H9 (cell line): Measurements from ENCODE around the gene LRRFIP1. TPM values are rescaled to one million over a fixed set of nuclear protein-coding genes. Genes with fewer than 3 reads are reported as not detected.

Experiments used
- DNase-seq: peaks from one replicate; pipeline ENCODE4 v3.0.0-alpha.2; 2017
- H2AFZ ChIP-seq: one replicate; pipeline ENCODE4 v1.6.1; 2013; ENCODE audit warnings: mild to moderate bottlenecking, low read length, control low read depth, moderate library complexity
- H2AK5ac ChIP-seq: 2 replicates; pipeline ENCODE4 v1.6.1; 2013; ENCODE audit warnings: low read length, control low read depth, mixed read lengths; ENCODE audit not compliant: insufficient read length
- H2BK120ac ChIP-seq: one replicate; pipeline ENCODE4 v1.6.1; 2013; ENCODE audit warnings: low read depth, mild to moderate bottlenecking, low read length, control low read depth, inconsistent platforms; ENCODE audit not compliant: poor library complexity, severe bottlenecking
- H2BK12ac ChIP-seq: 2 replicates; pipeline ENCODE4 v1.6.1; 2013; ENCODE audit warnings: low read length, control low read depth, mixed read lengths, low read depth; ENCODE audit not compliant: insufficient read length
- H2BK15ac ChIP-seq: 2 replicates; pipeline ENCODE4 v1.6.1; 2013; ENCODE audit warnings: low read depth, low read length, control low read depth
- H2BK20ac ChIP-seq: one replicate; pipeline ENCODE4 v1.6.1; 2013; ENCODE audit warnings: low read depth, mild to moderate bottlenecking, low read length, control low read depth, inconsistent platforms; ENCODE audit not compliant: poor library complexity, severe bottlenecking
- H2BK5ac ChIP-seq: 2 replicates; pipeline ENCODE4 v1.6.1; 2013; ENCODE audit warnings: low read length, control low read depth, mixed read lengths; ENCODE audit not compliant: insufficient read length
- H3K14ac ChIP-seq: 2 replicates; pipeline ENCODE4 v1.6.1; 2013; ENCODE audit warnings: low read length, control low read depth; ENCODE audit not compliant: insufficient read depth
- H3K18ac ChIP-seq: 2 replicates; pipeline ENCODE4 v1.6.1; 2013; ENCODE audit warnings: low read depth, mild to moderate bottlenecking, mixed read lengths, low read length, control low read depth; ENCODE audit not compliant: insufficient read length
- H3K23ac ChIP-seq: 2 replicates; pipeline ENCODE4 v1.6.1; 2013; ENCODE audit warnings: low read length, control low read depth, mixed read lengths, low read depth; ENCODE audit not compliant: insufficient read length
- H3K23me2 ChIP-seq: 2 replicates; pipeline ENCODE4 v1.6.1; 2013; ENCODE audit warnings: low read depth, mild to moderate bottlenecking, mixed read lengths, low read length, control low read depth; ENCODE audit not compliant: insufficient read length, poor library complexity, severe bottlenecking
- H3K27ac ChIP-seq: 2 replicates; pipeline ENCODE4 v1.5.1; 2013; ENCODE audit warnings: low read length, control low read depth, mixed read lengths, low read depth; ENCODE audit not compliant: insufficient read length
- H3K27me3 ChIP-seq: 2 replicates; pipeline ENCODE4 v1.6.1; 2013; ENCODE audit warnings: low read length, control low read depth, inconsistent platforms; ENCODE audit not compliant: insufficient read depth
- H3K4ac ChIP-seq: 2 replicates; pipeline ENCODE4 v1.6.1; 2013; ENCODE audit warnings: low read depth, mild to moderate bottlenecking, control low read depth, inconsistent platforms, low read length, moderate library complexity
- H3K4me1 ChIP-seq: 2 replicates; pipeline ENCODE4 v1.6.1; 2013; ENCODE audit warnings: low read length, control low read depth, inconsistent platforms; ENCODE audit not compliant: insufficient read depth
- H3K4me2 ChIP-seq: 2 replicates; pipeline ENCODE4 v1.6.1; 2013; ENCODE audit warnings: low read length, control low read depth, mixed read lengths; ENCODE audit not compliant: insufficient read length, insufficient read depth
- H3K56ac ChIP-seq: 2 replicates; pipeline ENCODE4 v1.6.1; 2013; ENCODE audit warnings: low read depth, mild to moderate bottlenecking, mixed read lengths, low read length, control low read depth; ENCODE audit not compliant: insufficient read length
- H3K79me1 ChIP-seq: 2 replicates; pipeline ENCODE4 v1.6.1; 2013; ENCODE audit warnings: low read depth, mild to moderate bottlenecking, moderate library complexity, low read length, control low read depth, inconsistent platforms; ENCODE audit not compliant: insufficient read depth, poor library complexity, severe bottlenecking
- H3K79me2 ChIP-seq: 2 replicates; pipeline ENCODE4 v1.6.1; 2013; ENCODE audit warnings: low read length, control low read depth, inconsistent platforms; ENCODE audit not compliant: insufficient read depth
- H3K9ac ChIP-seq: 2 replicates; pipeline ENCODE4 v1.6.1; 2013; ENCODE audit warnings: low read length, control low read depth, mixed read lengths; ENCODE audit not compliant: insufficient read length; ENCODE audit errors: extremely low read depth
- H3K9me3 ChIP-seq: one replicate; pipeline ENCODE4 v1.6.1; 2013; ENCODE audit warnings: low read depth, low read length, inconsistent platforms; ENCODE audit not compliant: control insufficient read depth
- H3T11ph ChIP-seq: one replicate; pipeline ENCODE4 v1.6.1; 2013; ENCODE audit warnings: mild to moderate bottlenecking, low read length, control low read depth, inconsistent platforms
- H4K20me1 ChIP-seq: one replicate; pipeline ENCODE4 v1.6.1; 2013; ENCODE audit not compliant: control insufficient read depth, insufficient read length, insufficient read depth
- H4K5ac ChIP-seq: 2 replicates; pipeline ENCODE4 v1.6.1; 2013; ENCODE audit warnings: low read depth, mild to moderate bottlenecking, mixed read lengths, low read length, control low read depth; ENCODE audit not compliant: insufficient read length
- H4K8ac ChIP-seq: replicated peaks from 2 replicates; pipeline ENCODE4 v1.6.1; 2013; ENCODE audit warnings: low read length, control low read depth, mixed read lengths, low read depth; ENCODE audit not compliant: insufficient read length
- H4K91ac ChIP-seq: 2 replicates; pipeline ENCODE4 v1.6.1; 2013; ENCODE audit warnings: low read depth, mild to moderate bottlenecking, moderate library complexity, mixed read lengths, low read length, control low read depth; ENCODE audit not compliant: insufficient read length
- H3K27ac Mint-ChIP-seq, 3 experiments: 2 replicates in 2 of 3; 3 replicates in 1 of 3; pipeline ENCODE4 v1.8.0; 2020 to 2021; ENCODE audit warnings: mixed read lengths in 3 of 3, mild to moderate bottlenecking in 1 of 3, moderate library complexity in 1 of 3
- H3K27me3 Mint-ChIP-seq: 2 replicates; pipeline ENCODE4 v1.8.0; 2021; ENCODE audit warnings: low read depth, mild to moderate bottlenecking, moderate library complexity, mixed read lengths
- H3K36me3 Mint-ChIP-seq, 3 experiments: 2 replicates in 2 of 3; 3 replicates in 1 of 3; pipeline ENCODE4 v1.8.0; 2020 to 2021; ENCODE audit warnings: low read depth in 3 of 3, mixed read lengths in 3 of 3; ENCODE audit not compliant: insufficient read depth in 1 of 3
- H3K4me1 Mint-ChIP-seq, 2 experiments: 2 replicates each; pipeline ENCODE4 v1.8.0; 2020; ENCODE audit warnings: mixed read lengths in 2 of 2
- H3K4me3 Mint-ChIP-seq, 2 experiments: 2 replicates in 1 of 2; 3 replicates in 1 of 2; pipeline ENCODE4 v1.8.0; 2020 to 2021; ENCODE audit warnings: mild to moderate bottlenecking in 2 of 2, mixed read lengths in 2 of 2, moderate library complexity in 1 of 2
- H3K9me3 Mint-ChIP-seq, 2 experiments: 2 replicates in 1 of 2; 3 replicates in 1 of 2; pipeline ENCODE4 v1.8.0; 2020; ENCODE audit warnings: mild to moderate bottlenecking in 2 of 2, mixed read lengths in 2 of 2, moderate library complexity in 1 of 2
- WGBS: extraction: QIAGEN DNeasy Blood & Tissue Kit; methylation state at CpG from one replicate; pipeline ENCODE4 v1.1.7; 2013; ENCODE audit warnings: missing lambda C conversion rate, low lambda C conversion rate, mixed read lengths; ENCODE audit not compliant: insufficient read length; ENCODE audit errors: extremely low coverage; 5-methylcytosine and 5-hydroxymethylcytosine counted together
- total RNA-seq: library from RNA; stranded (reverse); gene quantifications from 2 replicates; pipeline ENCODE4 v1.2.1, GENCODE V29; 2021
- TF ChIP-seq, protein P1 (sequence below): fragments of 200-600 bp; sonication (generic); conservative IDR thresholded peaks from 3 replicates; pipeline ENCODE4 v1.8.0; 2021; ENCODE audit warnings: antibody characterized with exemption, mild to moderate bottlenecking

LRRFIP1 gene
- total RNA-seq, 1 experiment from 2014 or later = 38.5 TPM

DNA sequence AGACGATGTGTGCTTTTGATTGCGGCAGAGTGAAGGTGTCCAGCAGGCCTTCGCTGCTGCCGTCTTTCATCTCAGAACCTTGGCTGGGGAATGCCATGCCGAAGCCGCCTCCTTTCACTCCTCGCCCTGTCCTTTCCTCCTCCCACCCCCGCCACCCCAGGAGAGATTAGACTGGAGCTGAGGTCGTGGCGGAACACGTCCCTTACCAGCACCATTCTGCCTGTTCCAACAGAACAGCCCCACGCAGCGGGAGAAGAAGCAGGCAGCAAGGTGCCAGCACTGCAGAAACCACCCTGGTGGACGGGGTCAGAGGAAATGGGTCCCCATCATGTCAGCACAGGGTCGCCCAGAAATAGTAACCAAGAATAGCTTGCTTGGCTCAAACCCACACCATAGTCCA lies 146.4 kb downstream of the LRRFIP1 start:
- Histone ChIP-seq H3K79me2 (no peaks in the 10 kb centered on the region), H4K8ac (no peak overlapping the region), H3T11ph (no peak overlapping the region), H3K56ac (no peak overlapping the region), H2BK12ac (no peak overlapping the region), H4K20me1 (no peaks in the 10 kb centered on the region), H3K9ac (no peak overlapping the region), H3K4ac (no peak overlapping the region), H2BK15ac (no peak overlapping the region), H2AK5ac (no peak overlapping the region), H2AFZ (no peak overlapping the region), H3K14ac (no peak overlapping the region), H3K79me1 (no peaks in the 10 kb centered on the region), H3K23ac (no peak overlapping the region), H2BK20ac (no peak overlapping the region), H3K18ac (no peak overlapping the region), H3K4me1 (no peaks in the 10 kb centered on the region), H3K27ac (no peak overlapping the region), H2BK5ac (no peak overlapping the region), H2BK120ac (no peak overlapping the region), H3K23me2 (no peaks in the 10 kb centered on the region), H4K5ac (no peak overlapping the region), H3K27me3 (no peaks in the 10 kb centered on the region), H4K91ac (no peak overlapping the region), H3K4me2 (no peak overlapping the region), H3K9me3 (no peaks in the 10 kb centered on the region)
- H3K4me1 Mint-ChIP-seq = peaks cover 0 to 10% of the 10 kb centered on the region in 2 experiments; a peak in 2 of 4 replicates
- no peak for DNase-seq
- no CpG with 5 or more reads among the region's 15 CpGs for WGBS
- peaks cover 27 to 29% (median 28%) of the 10 kb centered on the region in 3 experiments for H3K36me3 Mint-ChIP-seq
- H3K9me3 Mint-ChIP-seq = peaks cover 0 to 3% of the 10 kb centered on the region in 2 experiments; a peak in 2 of 5 replicates
- no peaks in the 10 kb centered on the region for H3K27me3 Mint-ChIP-seq
- H3K4me3 Mint-ChIP-seq = no peak overlapping the region
- TF ChIP-seq, protein P1, sequence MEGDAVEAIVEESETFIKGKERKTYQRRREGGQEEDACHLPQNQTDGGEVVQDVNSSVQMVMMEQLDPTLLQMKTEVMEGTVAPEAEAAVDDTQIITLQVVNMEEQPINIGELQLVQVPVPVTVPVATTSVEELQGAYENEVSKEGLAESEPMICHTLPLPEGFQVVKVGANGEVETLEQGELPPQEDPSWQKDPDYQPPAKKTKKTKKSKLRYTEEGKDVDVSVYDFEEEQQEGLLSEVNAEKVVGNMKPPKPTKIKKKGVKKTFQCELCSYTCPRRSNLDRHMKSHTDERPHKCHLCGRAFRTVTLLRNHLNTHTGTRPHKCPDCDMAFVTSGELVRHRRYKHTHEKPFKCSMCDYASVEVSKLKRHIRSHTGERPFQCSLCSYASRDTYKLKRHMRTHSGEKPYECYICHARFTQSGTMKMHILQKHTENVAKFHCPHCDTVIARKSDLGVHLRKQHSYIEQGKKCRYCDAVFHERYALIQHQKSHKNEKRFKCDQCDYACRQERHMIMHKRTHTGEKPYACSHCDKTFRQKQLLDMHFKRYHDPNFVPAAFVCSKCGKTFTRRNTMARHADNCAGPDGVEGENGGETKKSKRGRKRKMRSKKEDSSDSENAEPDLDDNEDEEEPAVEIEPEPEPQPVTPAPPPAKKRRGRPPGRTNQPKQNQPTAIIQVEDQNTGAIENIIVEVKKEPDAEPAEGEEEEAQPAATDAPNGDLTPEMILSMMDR = no peak
- peak overlapping the region in 1 of 3 experiments; percentile 42; a peak in 1 of 7 replicates for H3K27ac Mint-ChIP-seq
